Lower leg skin (tissue), 4 donors: ENCODE measurements around the gene TMED8. TPM values are rescaled to one million over a fixed set of nuclear protein-coding genes. Genes with fewer than 3 reads are reported as not detected.

Source experiments
- DNase-seq, 2 donors: peaks; one replicate each; pipeline ENCODE4 v3.0.0-alpha.2; 2019; ENCODE audit warnings: low spot score in 2 of 2
- H3K4me3 ChIP-seq: fragments of 200-600 bp; sonication (generic); 2 replicates; pipeline ENCODE4 v1.5.1; 2017; ENCODE audit warnings: mild to moderate bottlenecking, low read depth; ENCODE audit not compliant: poor library complexity, severe bottlenecking
- CTCF ChIP-seq, 3 donors: fragments of 450-650 bp; IDR thresholded peaks; one replicate each; pipeline ENCODE4 v1.5.1; 2016; ENCODE audit warnings: antibody characterized with exemption in 3 of 3, mild to moderate bottlenecking in 3 of 3, moderate library complexity in 2 of 3
- POLR2A ChIP-seq, 2 donors: fragments of 450-650 bp; IDR thresholded peaks; one replicate each; pipeline ENCODE4 v1.6.1; 2016 to 2017; ENCODE audit warnings: antibody characterized with exemption in 2 of 2, mild to moderate bottlenecking in 1 of 2, moderate library complexity in 1 of 2
- WGBS, 2 donors: methylation state at CpG; one replicate each; pipeline ENCODE4 v1.1.5; 2018; 5-methylcytosine and 5-hydroxymethylcytosine counted together
- intact Hi-C: fragments of 100-400 bp; cut with DNase I; formaldehyde crosslinking; loops from one replicate; pipeline ENCODE4 v1.15.0; 2023; ENCODE audit warnings: low total_unique reads
- total RNA-seq, 4 donors: library from RNA; depleted of rRNA; stranded (reverse); fragments of >200 nt; gene quantifications; one replicate each; pipeline ENCODE4 v1.1.0, GENCODE V29; 2016

Gene TMED8
- total RNA-seq = 1 to 10 TPM; 6.4 to 8.9 (median 7.4) TPM

- WGBS, 2 donors = 1% methylated on average over 16 to 55 of the region's 69 CpGs
- H3K4me3 ChIP-seq = peak within 1 kb of the TSS; percentile 71
- DNase-seq = peak; percentile 69 to 95
- intact Hi-C loops = no loop called here
- TF ChIP-seq CTCF (IDR thresholded peaks at IDR 0.05) (no peak), POLR2A (IDR thresholded peaks at IDR 0.05) (no peak)
Observed at GRCh38 chr14:77376771-77377501, at the start of gene TMED8, which contains the start of gene SAMD15. Gene TMED8 (minus strand): TSS chr14:77377094. CDS start chr14:77377053, 41 bp downstream. Gene SAMD15 (plus strand): TSS chr14:77377379. CDS start chr14:77377419, 40 bp downstream.

GRCh38 chr14:77426396-77426795 lies 49.5 kb upstream of the TMED8 start:
- intact Hi-C loops = no loop called here
- H3K4me3 ChIP-seq = no peak overlapping the region
- TF ChIP-seq CTCF (IDR thresholded peaks at IDR 0.05) = no peak
- no peak for TF ChIP-seq POLR2A (IDR thresholded peaks at IDR 0.05)
- 95 to 96% methylated on average over 3 of the region's 3 CpGs for WGBS, 2 donors
- DNase-seq = no peak

- no peak overlapping the region for H3K4me3 ChIP-seq
- intact Hi-C loops = no loop called here
- DNase-seq = no peak
- TF ChIP-seq POLR2A (IDR thresholded peaks at IDR 0.05) (no peak), CTCF (IDR thresholded peaks at IDR 0.05) (no peak)
- 95 to 97% methylated on average over 3 of the region's 3 CpGs for WGBS, 2 donors
Observed at GRCh38 chr14:77424862-77425261, 48.0 kb upstream of the TMED8 start.

- WGBS, 2 donors = 91 to 94% methylated on average over 1 of the region's 1 CpG
- DNase-seq = no peak
- intact Hi-C loops = no loop called here
- TF ChIP-seq POLR2A (IDR thresholded peaks at IDR 0.05) = no peak
- no peak for TF ChIP-seq CTCF (IDR thresholded peaks at IDR 0.05)
- H3K4me3 ChIP-seq = no peak within 1 kb of the TSS
Observed at GRCh38 chr14:77423423-77423822, 46.5 kb upstream of the TMED8 start, which contains the start of gene NOXRED1. Gene NOXRED1 (minus strand): TSS chr14:77423523. CDS start chr14:77422889, 634 bp downstream.

GRCh38 chr14:77421201-77421600 lies 44.3 kb upstream of the TMED8 start:
- no peak for DNase-seq
- TF ChIP-seq POLR2A (IDR thresholded peaks at IDR 0.05) (no peak), CTCF (IDR thresholded peaks at IDR 0.05) (no peak)
- 45% methylated on average over 2 of the region's 2 CpGs for WGBS, 2 donors
- no peak overlapping the region for H3K4me3 ChIP-seq
- intact Hi-C loops = no loop called here
